K562 (cell line): Measurements from ENCODE around the gene NR6A1. TPM values are rescaled to one million over a fixed set of nuclear protein-coding genes. Genes with fewer than 3 reads are reported as not detected.

Experiments used
- BRD9 ChIP-seq: fragments of 450-650 bp; IDR thresholded peaks from 2 replicates; pipeline ENCODE4 v1.6.1; 2018; ENCODE audit warnings: low read depth; ENCODE audit not compliant: partially characterized antibody
- ELF4 ChIP-seq: fragments of 450-650 bp; formaldehyde crosslinking; IDR thresholded peaks from 2 replicates; pipeline ENCODE4 v1.4.0; 2022; ENCODE audit warnings: missing genetic modification characterization
- HCFC1 ChIP-seq: IDR thresholded peaks from 2 replicates; pipeline ENCODE4 v1.6.1; 2012; ENCODE audit warnings: low read depth, low read length, improper control_type of control experiment
- JUND ChIP-seq, 2 experiments: IDR thresholded peaks; 2 replicates in 1 of 2; 3 replicates in 1 of 2; pipeline ENCODE4 v1.6.1; 2011; ENCODE audit warnings: borderline replicate concordance in 2 of 2, low read depth in 2 of 2, low read length in 2 of 2, improper control_type of control experiment in 1 of 2, missing biosample characterization in 1 of 2, missing genetic modification characterization in 1 of 2, missing genetic modification reagents in 1 of 2
- NFIX ChIP-seq: fragments of 250-450 bp; sonication (Bioruptor Pico); IDR thresholded peaks from 2 replicates; pipeline ENCODE4 v1.4.0; 2020; ENCODE audit warnings: low read depth, mild to moderate bottlenecking, moderate library complexity
- YY1 ChIP-seq, 3 experiments: IDR thresholded peaks; 2 replicates each; pipeline ENCODE4 v1.6.1; 2011; ENCODE audit warnings: low read length in 2 of 3, mild to moderate bottlenecking in 2 of 3, moderate library complexity in 2 of 3, borderline replicate concordance in 1 of 3, control low read depth in 1 of 3, low read depth in 1 of 3; ENCODE audit not compliant: insufficient read depth in 3 of 3, insufficient replicate concordance in 2 of 3, control insufficient read depth in 1 of 3, insufficient read length in 1 of 3; ENCODE audit errors: extremely low read depth in 1 of 3
- ZNF76 ChIP-seq: fragments of 250-450 bp; sonication (Bioruptor Pico); IDR thresholded peaks from 2 replicates; pipeline ENCODE4 v1.4.0; 2020; ENCODE audit warnings: mild to moderate bottlenecking, moderate library complexity, borderline replicate concordance
- polyA plus RNA-seq, 8 experiments: library from polyadenylated mRNA; depleted of rRNA in 4 of 8; stranded (reverse) in 5 of 8; unstranded in 3 of 8; fragments of >200 nt; fragmentation: Nextera tagmentation in 2 of 8; fragmentation: Illumina TruSeq in 1 of 8; extraction: Ambion mirVana in 2 of 8; extraction: Trizol in 1 of 8; gene quantifications; 2 replicates each; pipeline versions ENCODE4 v1.2.1 to v1.2.3, GENCODE V29; 2011 to 2014; ENCODE audit warnings: inconsistent platforms in 1 of 8, missing spikeins in 1 of 8
- total RNA-seq, 7 experiments: library from RNA; depleted of rRNA in 6 of 7; stranded (reverse); fragments of >200 nt in 6 of 7; fragmentation: Illumina TruSeq in 2 of 7; extraction: Trizol in 2 of 7; gene quantifications; 2 replicates each; pipeline versions ENCODE4 v1.2.1 to v1.2.3, GENCODE V29; 2011 to 2021; ENCODE audit warnings: low replicate concordance in 1 of 7
- TF ChIP-seq, protein P1 (sequence below): fragments of 250-450 bp; sonication (Bioruptor Pico); IDR thresholded peaks from 2 replicates; pipeline ENCODE4 v1.4.0; 2020; ENCODE audit warnings: mild to moderate bottlenecking, moderate library complexity
- TF ChIP-seq, protein P2 (sequence below), 2 experiments: IDR thresholded peaks; 2 replicates each; pipeline ENCODE4 v1.6.1; 2012; ENCODE audit warnings: improper control_type of control experiment in 2 of 2, low read depth in 2 of 2, low read length in 2 of 2, borderline replicate concordance in 1 of 2
- TF ChIP-seq, protein P3 (sequence below): fragments of 250-450 bp; sonication (Bioruptor Pico); IDR thresholded peaks from 2 replicates; pipeline ENCODE4 v1.9.0; 2021; ENCODE audit warnings: mild to moderate bottlenecking
- TF ChIP-seq, protein P4 (sequence below): IDR thresholded peaks from 2 replicates; pipeline ENCODE4 v1.6.1; 2011; ENCODE audit warnings: borderline replicate concordance, low read depth, mild to moderate bottlenecking, moderate library complexity, low read length; ENCODE audit not compliant: insufficient read depth, poor library complexity, severe bottlenecking
- TF ChIP-seq, protein P5 (sequence below): conservative IDR thresholded peaks from 2 replicates; pipeline ENCODE4 v1.6.1; 2011; ENCODE audit warnings: low read depth, mild to moderate bottlenecking, low read length; ENCODE audit not compliant: control insufficient read depth

NR6A1 gene
- total and polyA plus RNA-seq, 9 of the 15 experiments (the other 6 are each of a cell fraction or from before 2014, with no cell fraction given): 9.7 to 55.4 (median 28.3) TPM

DNA sequence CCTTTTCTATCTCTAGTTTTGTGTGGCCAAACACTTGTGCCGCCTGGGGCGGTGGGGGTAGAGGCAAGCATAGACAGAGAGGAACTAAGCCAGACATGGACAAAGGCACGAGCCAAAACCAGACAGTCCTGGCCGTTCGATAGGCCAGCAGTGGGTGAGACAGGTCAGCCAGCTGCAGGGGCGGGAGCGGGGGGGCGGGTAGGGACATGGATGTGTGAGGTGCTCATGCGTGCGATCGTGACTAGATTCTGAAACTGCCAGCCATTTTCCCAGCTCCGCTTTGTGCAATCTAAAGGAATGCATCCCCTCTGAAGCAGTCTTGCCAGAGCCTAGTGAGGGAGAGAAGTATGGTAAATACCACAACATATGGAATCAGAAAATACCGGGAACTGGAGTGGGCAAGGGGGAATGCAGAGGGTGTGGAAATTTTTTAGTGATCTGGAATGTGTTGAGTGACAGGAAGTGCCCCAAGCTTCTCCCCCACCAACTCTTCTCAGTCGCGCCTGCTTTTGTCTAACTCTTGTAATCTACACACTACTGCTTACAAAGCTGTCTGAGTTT is 111.9 kb downstream of the NR6A1 start (continued):
- TF ChIP-seq NFIX (CRISPR knock-in tag) (no peak), HCFC1 (peak; percentile 35), ELF4 (peak; percentile 13; the same call in 1 of the 2 replicates), BRD9 (peak; percentile 69), YY1 (IDR thresholded peaks at IDR 0.05; ENCODE audit: borderline replicate concordance in 1 of 3, control insufficient read depth in 1 of 3, extremely low read depth in 1 of 3, insufficient read depth in 3 of 3, insufficient read length in 1 of 3, insufficient replicate concordance in 2 of 3, low read depth in 1 of 3, low read length in 2 of 3) (peak; percentile 42 to 94 (median 78)), ZNF76 (CRISPR knock-in tag) (no peak), JUND (IDR thresholded peaks at IDR 0.05; ENCODE audit: borderline replicate concordance, low read depth, low read length) (peak; percentile 23; the same call in 1 of the 2 replicates), JUND (tag; IDR thresholded peaks at IDR 0.05; ENCODE audit: borderline replicate concordance, low read depth, low read length) (peak; percentile 50; the same call in 2 of the 3 replicates)
- TF ChIP-seq, protein P1, sequence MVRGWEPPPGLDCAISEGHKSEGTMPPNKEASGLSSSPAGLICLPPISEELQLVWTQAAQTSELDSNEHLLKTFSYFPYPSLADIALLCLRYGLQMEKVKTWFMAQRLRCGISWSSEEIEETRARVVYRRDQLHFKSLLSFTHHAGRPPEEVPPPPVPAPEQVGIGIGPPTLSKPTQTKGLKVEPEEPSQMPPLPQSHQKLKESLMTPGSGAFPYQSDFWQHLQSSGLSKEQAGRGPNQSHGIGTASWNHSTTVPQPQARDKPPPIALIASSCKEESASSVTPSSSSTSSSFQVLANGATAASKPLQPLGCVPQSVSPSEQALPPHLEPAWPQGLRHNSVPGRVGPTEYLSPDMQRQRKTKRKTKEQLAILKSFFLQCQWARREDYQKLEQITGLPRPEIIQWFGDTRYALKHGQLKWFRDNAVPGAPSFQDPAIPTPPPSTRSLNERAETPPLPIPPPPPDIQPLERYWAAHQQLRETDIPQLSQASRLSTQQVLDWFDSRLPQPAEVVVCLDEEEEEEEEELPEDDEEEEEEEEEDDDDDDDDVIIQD: no peak
- TF ChIP-seq, protein P2, sequence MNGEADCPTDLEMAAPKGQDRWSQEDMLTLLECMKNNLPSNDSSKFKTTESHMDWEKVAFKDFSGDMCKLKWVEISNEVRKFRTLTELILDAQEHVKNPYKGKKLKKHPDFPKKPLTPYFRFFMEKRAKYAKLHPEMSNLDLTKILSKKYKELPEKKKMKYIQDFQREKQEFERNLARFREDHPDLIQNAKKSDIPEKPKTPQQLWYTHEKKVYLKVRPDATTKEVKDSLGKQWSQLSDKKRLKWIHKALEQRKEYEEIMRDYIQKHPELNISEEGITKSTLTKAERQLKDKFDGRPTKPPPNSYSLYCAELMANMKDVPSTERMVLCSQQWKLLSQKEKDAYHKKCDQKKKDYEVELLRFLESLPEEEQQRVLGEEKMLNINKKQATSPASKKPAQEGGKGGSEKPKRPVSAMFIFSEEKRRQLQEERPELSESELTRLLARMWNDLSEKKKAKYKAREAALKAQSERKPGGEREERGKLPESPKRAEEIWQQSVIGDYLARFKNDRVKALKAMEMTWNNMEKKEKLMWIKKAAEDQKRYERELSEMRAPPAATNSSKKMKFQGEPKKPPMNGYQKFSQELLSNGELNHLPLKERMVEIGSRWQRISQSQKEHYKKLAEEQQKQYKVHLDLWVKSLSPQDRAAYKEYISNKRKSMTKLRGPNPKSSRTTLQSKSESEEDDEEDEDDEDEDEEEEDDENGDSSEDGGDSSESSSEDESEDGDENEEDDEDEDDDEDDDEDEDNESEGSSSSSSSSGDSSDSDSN (IDR thresholded peaks at IDR 0.05; ENCODE audit: borderline replicate concordance in 1 of 2, low read depth in 2 of 2, low read length in 2 of 2): peak in 1 of 2 experiments; percentile 18; a peak in 1 of 4 replicates
- TF ChIP-seq, protein P3, sequence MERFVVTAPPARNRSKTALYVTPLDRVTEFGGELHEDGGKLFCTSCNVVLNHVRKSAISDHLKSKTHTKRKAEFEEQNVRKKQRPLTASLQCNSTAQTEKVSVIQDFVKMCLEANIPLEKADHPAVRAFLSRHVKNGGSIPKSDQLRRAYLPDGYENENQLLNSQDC (CRISPR knock-in tag): no peak
- TF ChIP-seq, protein P4, sequence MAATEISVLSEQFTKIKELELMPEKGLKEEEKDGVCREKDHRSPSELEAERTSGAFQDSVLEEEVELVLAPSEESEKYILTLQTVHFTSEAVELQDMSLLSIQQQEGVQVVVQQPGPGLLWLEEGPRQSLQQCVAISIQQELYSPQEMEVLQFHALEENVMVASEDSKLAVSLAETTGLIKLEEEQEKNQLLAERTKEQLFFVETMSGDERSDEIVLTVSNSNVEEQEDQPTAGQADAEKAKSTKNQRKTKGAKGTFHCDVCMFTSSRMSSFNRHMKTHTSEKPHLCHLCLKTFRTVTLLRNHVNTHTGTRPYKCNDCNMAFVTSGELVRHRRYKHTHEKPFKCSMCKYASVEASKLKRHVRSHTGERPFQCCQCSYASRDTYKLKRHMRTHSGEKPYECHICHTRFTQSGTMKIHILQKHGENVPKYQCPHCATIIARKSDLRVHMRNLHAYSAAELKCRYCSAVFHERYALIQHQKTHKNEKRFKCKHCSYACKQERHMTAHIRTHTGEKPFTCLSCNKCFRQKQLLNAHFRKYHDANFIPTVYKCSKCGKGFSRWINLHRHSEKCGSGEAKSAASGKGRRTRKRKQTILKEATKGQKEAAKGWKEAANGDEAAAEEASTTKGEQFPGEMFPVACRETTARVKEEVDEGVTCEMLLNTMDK: no peak
- TF ChIP-seq, protein P5, sequence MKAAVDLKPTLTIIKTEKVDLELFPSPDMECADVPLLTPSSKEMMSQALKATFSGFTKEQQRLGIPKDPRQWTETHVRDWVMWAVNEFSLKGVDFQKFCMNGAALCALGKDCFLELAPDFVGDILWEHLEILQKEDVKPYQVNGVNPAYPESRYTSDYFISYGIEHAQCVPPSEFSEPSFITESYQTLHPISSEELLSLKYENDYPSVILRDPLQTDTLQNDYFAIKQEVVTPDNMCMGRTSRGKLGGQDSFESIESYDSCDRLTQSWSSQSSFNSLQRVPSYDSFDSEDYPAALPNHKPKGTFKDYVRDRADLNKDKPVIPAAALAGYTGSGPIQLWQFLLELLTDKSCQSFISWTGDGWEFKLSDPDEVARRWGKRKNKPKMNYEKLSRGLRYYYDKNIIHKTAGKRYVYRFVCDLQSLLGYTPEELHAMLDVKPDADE: 0 out of 2 replicates have a peak, but pooled peaks have one; percentile 40
